Panc1 (cell line): ENCODE measurements around the gene FXR2. TPM values are rescaled to one million over a fixed set of nuclear protein-coding genes. Genes with fewer than 3 reads are reported as not detected.

ENCODE experiments used
- ATAC-seq: fragments of 200-7000 bp; cut with Tn5 transposase; 2 replicates; pipeline ENCODE4 v1.9.1; 2020; ENCODE audit warnings: mild to moderate bottlenecking, moderate library complexity
- BruUV-seq: library from RNA; stranded (reverse); fragments of 400-500 nt; replicated peaks from 2 replicates; lab custom pipeline; 2021; lab: Mats Ljungman, UMichigan
- CTCF ChIA-PET: fragments of 300-600 bp; sonication (Branson Sonifier 250); formaldehyde crosslinking; loops from one replicate; lab custom pipeline; 2022; ENCODE audit warnings: antibody characterized with exemption; lab: Charles Lee
- POLR2A ChIA-PET: fragments of 300-600 bp; sonication (Branson Sonifier 250); formaldehyde crosslinking; loops from one replicate; lab custom pipeline; 2022; ENCODE audit warnings: antibody characterized with exemption; lab: Charles Lee
- DNase-seq: peaks from one replicate; pipeline ENCODE4 v3.0.0-alpha.2; 2010; ENCODE audit warnings: low read depth, low spot score
- H3K27ac ChIP-seq: 2 replicates; pipeline ENCODE4 v1.5.1; 2011; ENCODE audit warnings: mild to moderate bottlenecking, low read length, inconsistent platforms
- H3K27me3 ChIP-seq: fragments of 200-500 bp; sonication (Bioruptor generic); 2 replicates; pipeline ENCODE4 v1.6.0; 2014; ENCODE audit warnings: low read length, inconsistent platforms; ENCODE audit not compliant: control insufficient read depth, insufficient read depth
- H3K36me3 ChIP-seq: fragments of 200-500 bp; sonication (Bioruptor generic); 2 replicates; pipeline ENCODE4 v1.5.1; 2014; ENCODE audit warnings: inconsistent platforms, mild to moderate bottlenecking, low read length, moderate library complexity; ENCODE audit not compliant: control insufficient read depth, insufficient read depth
- H3K4me1 ChIP-seq: 2 replicates; pipeline ENCODE4 v1.5.1; 2011; ENCODE audit warnings: inconsistent platforms, mild to moderate bottlenecking, low read length, moderate library complexity; ENCODE audit not compliant: control insufficient read depth, insufficient read depth
- H3K4me3 ChIP-seq, 2 experiments: 2 replicates each; pipeline ENCODE4 v1.5.1; 2011 to 2012; ENCODE audit warnings: low read depth in 2 of 2, low read length in 2 of 2, mild to moderate bottlenecking in 2 of 2, inconsistent platforms in 1 of 2, moderate library complexity in 1 of 2
- H3K9me3 ChIP-seq: fragments of 200-500 bp; sonication (Bioruptor generic); 2 replicates; pipeline ENCODE4 v1.5.1; 2014; ENCODE audit warnings: low read depth, mild to moderate bottlenecking, inconsistent platforms, low read length, moderate library complexity; ENCODE audit not compliant: control insufficient read depth, insufficient read depth
- CTCF ChIP-seq: fragments of 450-650 bp; IDR thresholded peaks from 2 replicates; pipeline ENCODE4 v1.5.1; 2017; ENCODE audit warnings: mild to moderate bottlenecking
- POLR2AphosphoS5 ChIP-seq: IDR thresholded peaks from 2 replicates; pipeline ENCODE4 v1.6.1; 2012; ENCODE audit warnings: mild to moderate bottlenecking, low read depth, low read length, moderate library complexity
- REST ChIP-seq, 2 experiments: IDR thresholded peaks; 2 replicates each; pipeline ENCODE4 v1.6.1; 2011 to 2012; ENCODE audit warnings: low read depth in 2 of 2, control low read depth in 1 of 2, low read length in 1 of 2, mild to moderate bottlenecking in 1 of 2, moderate library complexity in 1 of 2; ENCODE audit not compliant: insufficient read depth in 1 of 2
- SIN3A ChIP-seq: IDR thresholded peaks from 2 replicates; pipeline ENCODE4 v1.6.1; 2012; ENCODE audit warnings: low read depth, mild to moderate bottlenecking, low read length, moderate library complexity, borderline replicate concordance; ENCODE audit not compliant: insufficient read depth
- TCF7L2 ChIP-seq: IDR thresholded peaks from 2 replicates; pipeline ENCODE4 v1.6.1; 2011; ENCODE audit warnings: mild to moderate bottlenecking, low read depth, low read length, inconsistent platforms
- in situ Hi-C: cut with HindIII; loops from 2 replicates; pipeline ENCODE4 v1.10.0; 2016; ENCODE audit warnings: low sequenced_read_pairs, low pct_unique_long_range_greater_than_20kb
- intact Hi-C: fragments of 100-400 bp; cut with micrococcal nuclease; formaldehyde crosslinking; loops from one replicate; pipeline ENCODE4 v1.10.0; 2022; ENCODE audit not compliant: unreplicated experiment
- total RNA-seq: library from RNA; stranded (reverse); gene quantifications from one replicate; pipeline ENCODE4 v1.2.1, GENCODE V29; 2021; ENCODE audit not compliant: unreplicated experiment

Gene FXR2
- total RNA-seq, 1 experiment from 2014 or later, result 39.7 TPM

- Histone ChIP-seq H3K27ac (no peak overlapping the region), H3K27me3 (peaks cover 2% of the 10 kb centered on the region; the same call in 1 of the 2 replicates), H3K4me1 (no peaks in the 10 kb centered on the region; the same call in 1 of the 2 replicates), H3K9me3 (no peaks in the 10 kb centered on the region), H3K4me3 (no peak overlapping the region), H3K36me3 (no peaks in the 10 kb centered on the region)
- CTCF ChIA-PET, result no interaction called here
- no peak for TF ChIP-seq REST (IDR thresholded peaks at IDR 0.05; ENCODE audit: insufficient read depth in 1 of 2, low read depth in 2 of 2, low read length in 1 of 2)
- TF ChIP-seq TCF7L2, result no peak
- no peak for TF ChIP-seq CTCF
- no peak for TF ChIP-seq POLR2AphosphoS5
- no peak for TF ChIP-seq SIN3A
- POLR2A ChIA-PET, result no interaction called here
- ATAC-seq, result no peak
- intact Hi-C loops, result no loop called here
- DNase-seq, result no peak
- no TSS peak for BruUV-seq
- in situ Hi-C loops, result no loop called here
Measured at GRCh38 chr17:7655541-7655840, 40.8 kb upstream of the FXR2 start.

- ATAC-seq, result no peak
- in situ Hi-C loops, result no loop called here
Measured at GRCh38 chr17:7654832-7655540, 40.3 kb upstream of the FXR2 start.

More at GRCh38 chr17:7654832-7655540, 40.3 kb upstream of the FXR2 start:
- no peak for DNase-seq
- H3K27ac ChIP-seq, result no peak overlapping the region
- BruUV-seq, result no TSS peak
- no peaks in the 10 kb centered on the region for H3K9me3 ChIP-seq
- POLR2A ChIA-PET, result interaction anchor here (0.5 kb wide), 1 partner anchor 32 kb away, joined by 3 read pairs; the partner anchor contains the start of gene TP53
- no peaks in the 10 kb centered on the region for H3K36me3 ChIP-seq
- CTCF ChIA-PET, result no interaction called here
- peaks cover 2% of the 10 kb centered on the region; the same call in 1 of the 2 replicates for H3K27me3 ChIP-seq
- TF ChIP-seq SIN3A (no peak), REST (IDR thresholded peaks at IDR 0.05; ENCODE audit: insufficient read depth in 1 of 2, low read depth in 2 of 2, low read length in 1 of 2) (no peak), CTCF (no peak), POLR2AphosphoS5 (no peak), TCF7L2 (no peak)
- H3K4me3 ChIP-seq, result no peak overlapping the region
- no peaks in the 10 kb centered on the region; the same call in 1 of the 2 replicates for H3K4me1 ChIP-seq
- intact Hi-C loops, result no loop called here
